ENCODE data around the gene SGPP2. TPM values are rescaled to one million over a fixed set of nuclear protein-coding genes. Genes with fewer than 3 reads are reported as not detected.

The SGPP2 gene
- total RNA-seq, 2 experiments from 2014 or later = 2.8 to 3.0 TPM

DNA sequence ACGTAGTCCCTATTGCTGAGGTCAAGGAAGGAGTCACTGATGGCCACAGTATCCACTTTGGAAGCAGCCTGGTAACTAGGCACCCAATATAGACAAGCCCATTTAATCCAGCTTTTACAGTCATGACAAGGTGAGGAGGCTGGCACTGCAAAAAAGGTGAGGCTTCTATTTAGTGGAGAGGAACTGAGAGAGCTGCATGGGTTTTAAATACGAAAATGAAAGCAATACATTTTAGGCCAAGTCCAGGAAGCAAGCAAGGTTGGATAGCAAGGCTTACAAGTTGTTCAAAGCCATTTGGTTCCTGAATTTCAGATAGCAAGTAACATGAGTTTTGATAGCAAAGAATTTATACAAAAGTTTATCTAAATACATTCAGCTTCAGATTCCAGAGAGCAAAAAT lies 80.4 kb downstream of the SGPP2 start:
- DNase-seq (no peak), ATAC-seq (no peak)
- Mint-ChIP-seq H3K4me3 (no peak overlapping the region), H3K4me1 (ENCODE audit: low read depth) (no peaks in the 10 kb centered on the region), H3K27me3 (peaks cover 14% of the 10 kb centered on the region), H3K27ac (no peak overlapping the region), H3K9me3 (no peaks in the 10 kb centered on the region), H3K36me3 (ENCODE audit: low read depth) (no peaks in the 10 kb centered on the region)
- ChIA-PET CTCF (no interaction called here), POLR2A (no interaction called here)
- intact Hi-C loops (cut with micrococcal nuclease) = no loop called here
- TF ChIP-seq, protein P1, sequence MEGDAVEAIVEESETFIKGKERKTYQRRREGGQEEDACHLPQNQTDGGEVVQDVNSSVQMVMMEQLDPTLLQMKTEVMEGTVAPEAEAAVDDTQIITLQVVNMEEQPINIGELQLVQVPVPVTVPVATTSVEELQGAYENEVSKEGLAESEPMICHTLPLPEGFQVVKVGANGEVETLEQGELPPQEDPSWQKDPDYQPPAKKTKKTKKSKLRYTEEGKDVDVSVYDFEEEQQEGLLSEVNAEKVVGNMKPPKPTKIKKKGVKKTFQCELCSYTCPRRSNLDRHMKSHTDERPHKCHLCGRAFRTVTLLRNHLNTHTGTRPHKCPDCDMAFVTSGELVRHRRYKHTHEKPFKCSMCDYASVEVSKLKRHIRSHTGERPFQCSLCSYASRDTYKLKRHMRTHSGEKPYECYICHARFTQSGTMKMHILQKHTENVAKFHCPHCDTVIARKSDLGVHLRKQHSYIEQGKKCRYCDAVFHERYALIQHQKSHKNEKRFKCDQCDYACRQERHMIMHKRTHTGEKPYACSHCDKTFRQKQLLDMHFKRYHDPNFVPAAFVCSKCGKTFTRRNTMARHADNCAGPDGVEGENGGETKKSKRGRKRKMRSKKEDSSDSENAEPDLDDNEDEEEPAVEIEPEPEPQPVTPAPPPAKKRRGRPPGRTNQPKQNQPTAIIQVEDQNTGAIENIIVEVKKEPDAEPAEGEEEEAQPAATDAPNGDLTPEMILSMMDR (IDR thresholded peaks at IDR 0.05) = no peak

DNA sequence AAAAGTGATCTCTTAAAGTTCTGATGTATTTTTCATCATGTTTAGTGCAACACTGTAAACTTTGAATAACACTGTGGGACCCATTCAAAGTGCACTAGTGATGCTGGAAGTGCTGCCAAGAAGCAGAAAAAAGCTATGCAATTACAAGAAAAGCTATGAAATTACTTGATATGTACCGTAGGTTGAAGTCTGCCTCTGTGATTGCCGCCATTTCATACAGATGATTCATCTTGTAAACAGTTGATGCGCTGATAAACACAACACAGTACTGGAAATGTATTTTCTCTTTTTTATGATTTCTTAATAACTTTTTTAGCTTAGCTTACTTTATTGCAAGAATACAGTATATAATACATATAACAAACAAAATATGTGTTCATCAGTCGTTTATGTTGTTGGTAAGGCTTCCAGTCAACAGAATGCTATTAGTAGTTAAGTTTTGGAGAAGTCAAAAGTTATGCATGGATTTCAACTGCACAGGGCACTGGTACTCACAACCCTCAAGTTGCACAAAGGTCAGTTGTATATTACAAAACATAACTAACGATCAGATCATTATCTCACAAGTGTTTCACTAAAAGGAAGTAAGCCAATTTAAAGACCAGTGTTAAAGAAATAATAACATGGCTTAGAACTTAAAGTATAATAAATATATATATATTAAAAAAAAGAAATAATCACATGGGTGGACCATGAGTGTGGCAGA lies 82.0 kb downstream of the SGPP2 start:
- DNase-seq (no peak), ATAC-seq (no peak)
- ChIA-PET CTCF (interaction anchor here (1.2 kb wide), 1 partner anchor 188 kb away, joined by 5 read pairs; no protein-coding TSS in a partner anchor), POLR2A (no interaction called here)
- Mint-ChIP-seq H3K36me3 (ENCODE audit: low read depth) (no peaks in the 10 kb centered on the region), H3K27me3 (peaks cover 14% of the 10 kb centered on the region), H3K9me3 (no peaks in the 10 kb centered on the region), H3K4me1 (ENCODE audit: low read depth) (no peaks in the 10 kb centered on the region), H3K4me3 (no peak overlapping the region), H3K27ac (no peak overlapping the region)
- intact Hi-C loops (cut with micrococcal nuclease) = no loop called here
- TF ChIP-seq, protein P1 (IDR thresholded peaks at IDR 0.05) = no peak

DNA sequence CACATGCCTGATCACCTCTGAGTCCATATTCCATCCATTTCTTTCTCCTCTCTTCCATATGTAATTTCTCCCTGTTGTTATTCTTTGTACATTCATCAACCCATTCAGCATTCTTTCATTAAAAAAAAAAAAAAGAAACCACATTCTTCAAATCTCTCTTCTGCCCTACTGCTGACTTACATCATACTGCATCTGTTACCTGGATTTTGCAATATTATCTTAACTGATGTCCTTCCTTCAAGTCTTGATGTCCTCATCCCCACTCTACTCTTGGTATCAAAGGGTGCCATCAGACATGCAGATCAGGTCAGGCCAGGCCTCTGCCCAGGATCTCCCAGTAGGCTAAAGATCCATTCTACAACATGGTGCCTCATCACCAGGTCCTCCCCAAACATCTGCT lies 90.6 kb downstream of the SGPP2 start:
- DNase-seq (no peak), ATAC-seq (no peak)
- POLR2A ChIA-PET = no interaction called here
- Mint-ChIP-seq H3K4me3 (no peak overlapping the region), H3K27ac (no peak overlapping the region), H3K9me3 (peaks cover 5% of the 10 kb centered on the region), H3K4me1 (ENCODE audit: low read depth) (no peaks in the 10 kb centered on the region), H3K27me3 (peaks cover 5% of the 10 kb centered on the region), H3K36me3 (ENCODE audit: low read depth) (no peaks in the 10 kb centered on the region)
- TF ChIP-seq, protein P1 (IDR thresholded peaks at IDR 0.05) = no peak
- CTCF ChIA-PET = no interaction called here
- intact Hi-C loops (cut with micrococcal nuclease) = no loop called here

DNA sequence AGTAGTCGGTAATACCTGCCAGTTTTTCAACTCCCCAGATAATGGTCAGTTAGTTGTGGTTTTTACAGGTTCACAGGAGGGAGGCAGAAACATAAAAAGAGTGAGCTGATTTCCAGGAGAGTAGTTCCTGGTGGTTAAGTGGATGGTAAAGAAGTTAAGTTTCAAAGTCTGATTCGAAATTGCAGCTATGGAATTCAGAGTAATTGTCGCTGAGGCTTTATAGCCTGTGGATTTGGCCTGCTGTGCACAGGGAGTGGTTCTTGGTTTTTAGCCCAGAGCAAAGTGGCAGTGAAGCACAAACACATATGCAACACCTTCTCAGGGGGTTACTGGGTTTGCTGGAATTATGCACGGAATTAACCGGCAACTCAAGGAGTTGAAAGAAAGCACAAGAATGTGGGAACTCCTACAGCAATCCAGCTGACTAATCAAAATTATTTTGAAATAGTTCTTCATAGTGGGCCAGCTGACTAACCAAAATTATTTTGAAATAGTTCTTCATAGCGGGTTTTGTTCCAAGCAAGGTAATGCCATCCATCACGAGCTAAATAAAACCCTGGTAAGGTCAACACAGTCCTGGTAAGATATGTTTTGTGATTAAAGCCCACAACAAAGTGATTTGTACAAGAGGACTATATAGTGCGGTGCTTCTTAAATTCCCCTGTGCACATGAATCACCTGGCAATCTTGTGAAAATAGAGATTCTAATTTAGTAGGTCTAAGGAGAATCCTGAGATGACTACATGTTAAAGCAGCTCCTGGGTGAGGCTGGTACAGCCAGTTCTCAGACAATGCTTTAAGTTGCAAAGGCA lies 94.4 kb downstream of the SGPP2 start:
- no peaks in the 10 kb centered on the region for H3K36me3 Mint-ChIP-seq (ENCODE audit: low read depth)

More for the DNA sequence above, 94.4 kb downstream of the SGPP2 start:
- intact Hi-C loops (cut with micrococcal nuclease) = no loop called here
- no peak for DNase-seq
- no peak for ATAC-seq
- Mint-ChIP-seq H3K4me1 (ENCODE audit: low read depth) (no peaks in the 10 kb centered on the region), H3K27me3 (peaks cover 5% of the 10 kb centered on the region), H3K9me3 (no peaks in the 10 kb centered on the region), H3K27ac (no peak overlapping the region), H3K4me3 (no peak overlapping the region)
- POLR2A ChIA-PET = no interaction called here
- CTCF ChIA-PET = interaction anchor here (0.6 kb wide), 1 partner anchor 23 kb away, joined by 3 read pairs; no protein-coding TSS in a partner anchor
- TF ChIP-seq, protein P1 (IDR thresholded peaks at IDR 0.05) = no peak
